Coronary artery (tissue), 2 donors: ENCODE results near the gene TRIM68.

Experiments
- DNase-seq: peaks from one replicate; pipeline ENCODE4 v3.0.0-alpha.2; 2017; ENCODE audit warnings: low spot score
- H3K27ac ChIP-seq, 2 donors: fragments of 200-600 bp; sonication (generic); one replicate each; pipeline ENCODE4 v1.5.1; 2016 to 2019
- H3K4me3 ChIP-seq: fragments of 200-600 bp; sonication (generic); 2 replicates; pipeline ENCODE4 v1.5.1; 2016; ENCODE audit warnings: mild to moderate bottlenecking, moderate library complexity
- TF ChIP-seq, protein P1 (sequence below): fragments of 200-600 bp; sonication (generic); IDR thresholded peaks from one replicate; pipeline ENCODE4 v1.5.1; 2019; ENCODE audit warnings: antibody characterized with exemption

Gene TRIM68, protein sequence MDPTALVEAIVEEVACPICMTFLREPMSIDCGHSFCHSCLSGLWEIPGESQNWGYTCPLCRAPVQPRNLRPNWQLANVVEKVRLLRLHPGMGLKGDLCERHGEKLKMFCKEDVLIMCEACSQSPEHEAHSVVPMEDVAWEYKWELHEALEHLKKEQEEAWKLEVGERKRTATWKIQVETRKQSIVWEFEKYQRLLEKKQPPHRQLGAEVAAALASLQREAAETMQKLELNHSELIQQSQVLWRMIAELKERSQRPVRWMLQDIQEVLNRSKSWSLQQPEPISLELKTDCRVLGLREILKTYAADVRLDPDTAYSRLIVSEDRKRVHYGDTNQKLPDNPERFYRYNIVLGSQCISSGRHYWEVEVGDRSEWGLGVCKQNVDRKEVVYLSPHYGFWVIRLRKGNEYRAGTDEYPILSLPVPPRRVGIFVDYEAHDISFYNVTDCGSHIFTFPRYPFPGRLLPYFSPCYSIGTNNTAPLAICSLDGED

DNA sequence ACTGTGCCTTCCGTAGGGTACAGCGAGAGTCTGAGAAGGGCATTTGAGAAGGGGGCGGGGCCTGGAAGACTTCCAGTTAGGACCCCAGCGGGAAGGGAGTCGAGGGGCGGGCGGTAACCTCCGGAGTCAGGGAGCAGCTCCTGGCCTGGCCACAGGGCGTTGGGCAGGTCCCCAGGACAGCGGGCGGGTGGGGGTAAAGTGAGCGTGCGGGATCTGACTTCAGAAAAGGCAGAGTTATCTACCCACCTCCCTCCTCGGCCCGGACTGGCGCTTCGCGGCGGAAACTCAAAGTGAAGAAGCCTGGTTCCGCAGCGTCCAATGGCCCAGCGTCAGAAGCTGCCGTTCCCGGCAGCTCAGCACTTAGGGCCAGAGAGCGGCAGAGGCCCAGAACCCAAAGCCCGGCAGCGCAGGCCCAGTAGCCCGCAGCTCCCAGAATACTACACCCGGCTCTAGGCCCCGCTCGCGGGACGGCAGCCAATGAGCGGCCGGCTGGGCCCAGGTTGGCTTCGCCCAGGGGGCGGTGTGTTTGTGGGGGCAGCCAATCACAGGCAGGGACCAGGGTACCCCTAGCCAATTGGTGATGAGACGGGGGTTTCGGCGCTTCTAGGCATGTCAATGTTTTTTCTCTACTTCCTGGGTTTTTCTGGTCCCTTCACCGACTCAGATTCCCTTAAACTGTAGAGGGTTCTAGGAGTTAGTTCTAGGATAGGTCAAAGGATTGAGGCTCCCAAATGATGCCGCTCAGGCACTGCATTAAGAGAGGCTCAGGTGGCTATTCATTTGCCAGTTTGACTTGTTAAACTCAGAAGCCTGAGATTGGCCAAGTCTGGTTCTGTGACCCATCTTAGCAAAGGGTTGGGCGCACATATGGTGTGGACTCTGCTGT is at the start of gene TRIM68:
Gene TRIM68, minus strand, starts transcription at position 451 of the 886 bp plus-strand sequence. CDS start 2,727 bp downstream, outside the sequence.
- DNase-seq = peak; percentile 98
- peak within 1 kb of the TSS; percentile 72 for H3K4me3 ChIP-seq
- TF ChIP-seq, protein P1, sequence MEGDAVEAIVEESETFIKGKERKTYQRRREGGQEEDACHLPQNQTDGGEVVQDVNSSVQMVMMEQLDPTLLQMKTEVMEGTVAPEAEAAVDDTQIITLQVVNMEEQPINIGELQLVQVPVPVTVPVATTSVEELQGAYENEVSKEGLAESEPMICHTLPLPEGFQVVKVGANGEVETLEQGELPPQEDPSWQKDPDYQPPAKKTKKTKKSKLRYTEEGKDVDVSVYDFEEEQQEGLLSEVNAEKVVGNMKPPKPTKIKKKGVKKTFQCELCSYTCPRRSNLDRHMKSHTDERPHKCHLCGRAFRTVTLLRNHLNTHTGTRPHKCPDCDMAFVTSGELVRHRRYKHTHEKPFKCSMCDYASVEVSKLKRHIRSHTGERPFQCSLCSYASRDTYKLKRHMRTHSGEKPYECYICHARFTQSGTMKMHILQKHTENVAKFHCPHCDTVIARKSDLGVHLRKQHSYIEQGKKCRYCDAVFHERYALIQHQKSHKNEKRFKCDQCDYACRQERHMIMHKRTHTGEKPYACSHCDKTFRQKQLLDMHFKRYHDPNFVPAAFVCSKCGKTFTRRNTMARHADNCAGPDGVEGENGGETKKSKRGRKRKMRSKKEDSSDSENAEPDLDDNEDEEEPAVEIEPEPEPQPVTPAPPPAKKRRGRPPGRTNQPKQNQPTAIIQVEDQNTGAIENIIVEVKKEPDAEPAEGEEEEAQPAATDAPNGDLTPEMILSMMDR = no peak
- peak within 1 kb of the TSS; percentile 87 to 90 for H3K27ac ChIP-seq

DNA sequence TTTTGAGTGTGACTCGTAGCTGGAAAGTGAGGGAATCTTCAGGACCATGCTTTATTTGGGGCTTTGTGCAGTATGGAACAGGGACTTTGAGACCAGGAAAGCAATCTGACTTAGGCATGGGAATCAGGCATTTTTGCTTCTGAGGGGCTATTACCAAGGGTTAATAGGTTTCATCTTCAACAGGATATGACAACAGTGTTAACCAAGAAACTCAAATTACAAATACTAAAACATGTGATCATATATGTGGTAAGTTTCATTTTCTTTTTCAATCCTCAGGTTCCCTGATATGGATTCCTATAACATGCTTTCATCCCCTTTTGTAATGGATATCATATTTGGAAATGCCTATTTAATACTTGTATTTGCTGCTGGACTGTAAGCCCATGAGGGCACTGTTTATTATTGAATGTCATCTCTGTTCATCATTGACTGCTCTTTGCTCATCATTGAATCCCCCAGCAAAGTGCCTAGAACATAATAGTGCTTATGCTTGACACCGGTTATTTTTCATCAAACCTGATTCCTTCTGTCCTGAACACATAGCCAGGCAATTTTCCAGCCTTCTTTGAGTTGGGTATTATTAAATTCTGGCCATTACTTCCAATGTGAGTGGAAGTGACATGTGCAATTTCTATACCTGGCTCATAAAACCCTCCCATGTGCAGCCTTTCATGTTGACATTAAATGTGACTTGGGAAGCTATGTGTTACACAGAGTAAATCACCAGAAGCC is 46.8 kb upstream of the TRIM68 start:
- Histone ChIP-seq H3K27ac (no peak overlapping the region), H3K4me3 (no peak overlapping the region)
- TF ChIP-seq, protein P1 = no peak
- no peak for DNase-seq

DNA sequence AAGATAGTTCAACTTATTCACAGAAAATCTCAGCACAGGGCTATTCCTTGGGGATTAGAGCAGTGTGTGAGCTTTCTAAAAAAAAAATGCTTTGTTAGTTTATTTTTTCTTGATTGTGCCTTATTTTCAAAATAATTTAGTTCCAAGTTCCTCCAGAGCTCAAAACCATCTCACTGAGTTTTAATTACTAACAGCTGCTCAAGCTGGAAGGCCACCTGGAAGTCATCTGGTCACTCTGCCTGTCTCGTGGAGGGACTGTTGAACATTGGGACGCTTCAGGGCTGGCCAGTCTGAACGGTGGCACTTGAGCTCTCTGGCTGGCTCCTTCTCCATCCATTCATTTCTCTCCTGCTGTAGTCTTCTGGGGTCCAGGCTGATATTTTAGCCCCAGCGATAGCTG is 39.7 kb upstream of the TRIM68 start:
- Histone ChIP-seq H3K4me3 (no peak overlapping the region), H3K27ac (no peak overlapping the region)
- no peak for DNase-seq
- TF ChIP-seq, protein P1 = no peak

DNA sequence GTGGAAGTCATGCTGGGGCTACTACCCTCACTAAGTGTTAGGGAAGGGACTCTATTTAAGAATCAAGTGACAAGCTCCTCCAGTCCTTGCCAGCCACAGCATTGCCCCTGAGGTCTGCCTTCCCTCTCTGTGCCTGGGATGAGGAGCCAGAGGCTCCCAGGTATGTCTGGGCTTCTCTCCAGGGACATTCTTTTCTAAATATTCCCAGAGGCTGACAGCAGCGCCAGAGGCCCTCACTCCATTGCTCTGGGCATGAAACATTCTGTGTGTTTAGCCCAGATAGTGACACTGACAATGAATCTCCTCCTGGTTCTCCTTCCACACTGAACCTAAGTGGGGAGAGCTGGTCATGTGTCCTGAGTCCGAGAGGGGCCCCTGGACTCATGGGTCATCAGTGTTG is 37.9 kb upstream of the TRIM68 start:
- H3K27ac ChIP-seq = no peak overlapping the region
- no peak overlapping the region for H3K4me3 ChIP-seq
- DNase-seq = no peak
- TF ChIP-seq, protein P1 = no peak

DNA sequence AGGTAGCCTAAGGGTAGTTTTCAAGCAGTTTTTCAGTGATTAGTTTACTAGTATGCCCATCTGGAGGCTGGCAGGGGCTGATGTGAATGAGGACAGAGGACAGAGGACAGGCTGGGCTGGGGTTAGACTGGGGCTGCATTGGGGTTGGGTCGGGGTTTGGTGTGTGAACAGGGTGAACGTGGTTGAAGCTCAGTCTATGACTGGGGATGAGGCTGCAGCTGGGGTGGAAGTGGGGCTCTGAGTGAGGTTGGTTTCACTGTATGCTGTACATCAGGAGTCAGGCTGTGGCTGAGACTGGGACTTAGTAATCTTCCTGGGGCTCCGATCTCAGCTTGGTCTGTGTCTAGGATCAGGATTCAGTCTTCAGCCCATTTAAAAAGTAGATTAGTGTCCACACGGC is 36.2 kb upstream of the TRIM68 start:
- TF ChIP-seq, protein P1 = no peak
- Histone ChIP-seq H3K4me3 (no peak overlapping the region), H3K27ac (peak overlapping the region in 1 of 2 donors; percentile 1)
- no peak for DNase-seq

DNA sequence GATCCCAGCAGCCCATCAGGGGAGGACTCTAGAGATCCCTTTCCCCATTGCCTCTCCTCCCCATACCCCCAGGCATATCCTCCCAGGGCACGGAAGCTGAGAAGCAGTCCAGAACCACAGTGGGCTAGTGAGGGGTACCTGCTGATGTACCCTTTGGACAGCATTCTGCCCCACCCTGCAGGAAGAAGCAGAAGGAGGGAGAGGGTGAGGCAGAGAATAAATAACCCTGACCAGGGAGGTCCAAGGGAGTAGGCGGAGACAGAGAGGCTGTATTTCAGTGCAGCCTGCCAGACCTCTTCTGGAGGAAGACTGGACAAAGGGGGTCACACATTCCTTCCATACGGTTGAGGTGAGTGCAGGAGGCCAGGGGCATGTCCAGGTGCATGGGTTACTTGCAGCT is 35.7 kb upstream of the TRIM68 start, which contains the start of gene OR51E1:
Gene OR51E1, plus strand, starts transcription at position 301 of the 400 bp plus-strand sequence. CDS start 8,545 bp downstream, outside the sequence.
- Histone ChIP-seq H3K27ac (peak within 1 kb of the TSS in 1 of 2 donors; percentile 3), H3K4me3 (peak within 1 kb of the TSS; percentile 31)
- TF ChIP-seq, protein P1 = no peak
- no peak for DNase-seq
